Pancreas (tissue), 10 donors: Measurements from ENCODE around the gene ZNF599. TPM values are rescaled to one million over a fixed set of nuclear protein-coding genes. Genes with fewer than 3 reads are reported as not detected.

Experiments used
- ATAC-seq, 4 donors: fragments of 200-7000 bp; cut with Tn5 transposase; one replicate each; pipeline versions ENCODE4 v1.8.0 to v1.9.1; 2020; ENCODE audit warnings: mild to moderate bottlenecking in 4 of 4, moderate library complexity in 4 of 4
- DNase-seq, 6 donors: peaks; one replicate each; pipeline ENCODE4 v3.0.0-alpha.2; 2020
- FAIRE-seq: peaks from 2 replicates; lab custom pipeline; 2012; peaks lifted over from hg19 to GRCh38; lab: Jason Lieb, UNC
- H3K27ac ChIP-seq, 4 donors: fragments of 200-600 bp; sonication (generic); 1 replicate in 3 of 4; 2 replicates in 1 of 4; pipeline versions ENCODE4 v1.5.0 to v1.8.0; 2020
- H3K27me3 ChIP-seq, 4 donors: fragments of 200-600 bp; one replicate each; pipeline ENCODE4 v1.8.0; 2021
- H3K36me3 ChIP-seq, 3 donors: fragments of 200-600 bp; sonication (generic) in 1 of 3; one replicate each; pipeline versions ENCODE4 v1.5.0 to v1.8.0; 2020 to 2021
- H3K4me1 ChIP-seq, 3 donors: fragments of 200-600 bp; one replicate each; pipeline ENCODE4 v1.8.0; 2021
- H3K4me3 ChIP-seq, 4 donors: fragments of 200-600 bp; sonication (generic) in 2 of 4; one replicate each; pipeline versions ENCODE4 v1.5.0 to v1.8.0; 2020 to 2021
- H3K9me3 ChIP-seq, 4 donors: fragments of 200-600 bp; one replicate each; pipeline ENCODE4 v1.8.0; 2021
- WGBS, 2 donors: extraction: QIAGEN DNeasy Blood & Tissue Kit; methylation state at CpG; one replicate each; pipeline ENCODE4 v1.1.7; 2013; 5-methylcytosine and 5-hydroxymethylcytosine counted together
- intact Hi-C, 3 donors: fragments of 100-400 bp; cut with DNase I; formaldehyde crosslinking; loops; one replicate each; pipeline versions ENCODE4 v1.11.1 to v1.14.2; 2022
- polyA plus RNA-seq, 2 donors: library from polyadenylated mRNA; stranded (reverse); fragments of 200-250 nt; gene quantifications; one replicate each; pipeline ENCODE4 v1.2.3, GENCODE V29; 2013
- total RNA-seq, 6 donors: library from RNA; stranded (reverse); fragmentation: NEBNext Ultra II Directional in 4 of 6; extraction: Animal tissue kit (Norgen Biotek cat#: 25700) in 4 of 6; gene quantifications; one replicate each; pipeline versions ENCODE4 v1.2.1 to v1.2.4, GENCODE V29; 2021 to 2023
- TF ChIP-seq, protein P1 (sequence below), 4 donors: fragments of 200-600 bp; sonication (generic) in 3 of 4; IDR thresholded peaks; one replicate each; pipeline versions ENCODE4 v1.5.0 to v1.8.0; 2021; ENCODE audit warnings: antibody characterized with exemption in 4 of 4
- donor health status: healthy with polysubstance abuse.
- donor health status: DM: no; HTN: no; CAD: no; lungs with moderate emphysema.
- donor health status: DM: no; HTN: no; CAD: no.
- donor health status: control.
- donor health status: control.
- donor health status: Bipolar disorder and iron deficiency.
- donor health status: DM: yes; HTN: yes; CAD: no.
- donor health status: DM: no; HTN: no; CAD: no.
- donor health status: DM: no; HTN: no; CAD: no.
- donor health status: DM: yes; HTN: yes; CAD: no.

The ZNF599 gene
- total and polyA plus RNA-seq, 8 donors = 2.2 to 6.8 (median 3.2) TPM

DNA sequence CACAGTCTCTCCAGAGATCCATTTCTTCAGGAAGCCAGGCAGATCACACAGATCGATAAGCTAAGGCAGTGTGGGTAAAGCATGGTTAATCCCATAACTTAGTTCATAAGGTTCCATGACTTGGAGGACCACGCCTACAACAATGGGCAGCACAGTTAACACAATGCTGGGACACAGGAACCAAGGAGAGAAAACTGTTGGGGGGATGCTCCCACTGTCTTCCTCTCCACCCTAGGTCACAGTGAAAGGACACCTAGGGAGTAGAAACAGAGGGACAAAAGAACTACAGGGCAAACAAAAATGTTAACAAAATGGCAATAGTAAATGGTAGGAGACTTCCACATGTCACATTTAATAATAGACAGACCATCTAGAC is 59.8 kb downstream of the ZNF599 start:
- peak in 1 of 4 donors; percentile 24 for ATAC-seq
- no peak for DNase-seq
- intact Hi-C loops = loop anchor here (5.0 to 10.0 kb wide), 5 partner anchors 68 to 218 kb away; no protein-coding TSS in a partner anchor
- H3K36me3 ChIP-seq = no peaks in the 10 kb centered on the region
- H3K27me3 ChIP-seq = no peaks in the 10 kb centered on the region
- no peak for FAIRE-seq
- no peaks in the 10 kb centered on the region for H3K4me1 ChIP-seq
- TF ChIP-seq, protein P1, sequence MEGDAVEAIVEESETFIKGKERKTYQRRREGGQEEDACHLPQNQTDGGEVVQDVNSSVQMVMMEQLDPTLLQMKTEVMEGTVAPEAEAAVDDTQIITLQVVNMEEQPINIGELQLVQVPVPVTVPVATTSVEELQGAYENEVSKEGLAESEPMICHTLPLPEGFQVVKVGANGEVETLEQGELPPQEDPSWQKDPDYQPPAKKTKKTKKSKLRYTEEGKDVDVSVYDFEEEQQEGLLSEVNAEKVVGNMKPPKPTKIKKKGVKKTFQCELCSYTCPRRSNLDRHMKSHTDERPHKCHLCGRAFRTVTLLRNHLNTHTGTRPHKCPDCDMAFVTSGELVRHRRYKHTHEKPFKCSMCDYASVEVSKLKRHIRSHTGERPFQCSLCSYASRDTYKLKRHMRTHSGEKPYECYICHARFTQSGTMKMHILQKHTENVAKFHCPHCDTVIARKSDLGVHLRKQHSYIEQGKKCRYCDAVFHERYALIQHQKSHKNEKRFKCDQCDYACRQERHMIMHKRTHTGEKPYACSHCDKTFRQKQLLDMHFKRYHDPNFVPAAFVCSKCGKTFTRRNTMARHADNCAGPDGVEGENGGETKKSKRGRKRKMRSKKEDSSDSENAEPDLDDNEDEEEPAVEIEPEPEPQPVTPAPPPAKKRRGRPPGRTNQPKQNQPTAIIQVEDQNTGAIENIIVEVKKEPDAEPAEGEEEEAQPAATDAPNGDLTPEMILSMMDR (IDR thresholded peaks at IDR 0.05) = no peak
- WGBS, 2 donors = 71 to 80% methylated on average over 2 of the region's 2 CpGs
- H3K4me3 ChIP-seq = no peak overlapping the region
- H3K9me3 ChIP-seq = no peaks in the 10 kb centered on the region
- no peak overlapping the region for H3K27ac ChIP-seq

DNA sequence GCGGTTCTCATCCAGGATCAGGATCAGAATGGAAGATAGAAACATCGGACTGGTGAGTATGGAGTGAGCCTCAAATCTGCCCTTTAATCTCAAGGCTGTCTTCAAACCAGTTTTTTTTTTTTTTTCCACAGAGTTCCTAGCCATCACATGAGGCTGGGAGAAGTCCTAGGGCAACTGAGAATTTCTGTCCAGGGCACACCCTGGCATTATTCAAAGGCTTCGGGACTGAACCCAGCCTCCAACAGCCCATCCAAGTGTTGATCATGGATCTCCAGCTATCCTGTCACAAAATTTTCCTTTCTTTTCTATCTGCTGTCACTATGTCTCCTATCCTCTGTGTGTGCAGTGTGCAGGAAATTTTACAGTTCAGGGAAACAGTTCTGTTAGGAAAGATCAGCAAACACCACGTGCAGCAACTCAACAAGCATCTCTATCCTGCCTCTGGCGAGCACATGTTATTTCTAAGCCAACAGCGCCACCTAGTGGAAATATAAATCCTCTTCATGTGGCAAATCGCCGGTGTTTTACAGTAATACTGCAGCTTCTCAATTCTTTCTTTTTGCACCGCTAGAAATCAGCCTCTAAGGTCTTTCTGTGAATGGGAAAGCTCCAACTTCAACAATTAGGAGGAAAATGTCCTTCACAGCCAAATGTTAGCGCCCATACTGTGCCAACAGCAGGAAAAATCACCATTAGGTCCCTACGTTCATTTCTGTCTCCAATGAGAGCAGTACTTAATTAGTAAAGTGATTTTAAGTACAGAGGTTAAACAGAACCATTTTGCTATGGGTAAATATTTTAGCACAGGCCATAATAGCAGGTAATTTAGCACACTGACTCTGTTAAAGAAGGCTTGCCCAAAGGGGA is 60.4 kb downstream of the ZNF599 start:
- FAIRE-seq (peak; percentile 69), DNase-seq (peak in 3 of 6 donors; percentile 48 to 72 (median 50))
- 34 to 35% methylated on average over 11 of the region's 11 CpGs for WGBS, 2 donors

DNA sequence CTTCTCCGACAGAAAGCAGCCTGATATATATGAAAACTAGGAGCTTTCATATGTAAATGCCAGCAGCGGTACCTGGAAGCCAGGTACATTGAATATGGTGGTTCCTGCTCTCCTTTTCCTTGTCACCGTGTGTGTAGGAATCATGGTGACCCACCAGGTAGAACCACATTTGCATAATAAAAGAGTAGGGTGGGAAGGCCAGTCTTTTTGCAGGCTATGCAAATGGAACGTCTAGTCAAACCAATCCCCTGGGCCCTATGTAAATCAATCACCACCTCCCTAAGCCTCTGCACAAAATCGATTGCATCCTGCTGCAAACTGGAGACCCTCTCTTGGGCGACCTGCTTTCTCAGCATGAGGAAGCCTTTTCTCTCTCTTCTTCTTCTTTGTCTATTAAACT is 61.1 kb downstream of the ZNF599 start:
- Histone ChIP-seq H3K36me3 (no peaks in the 10 kb centered on the region), H3K4me1 (peaks cover 0 to 3% (median 0%) of the 10 kb centered on the region in 3 donors), H3K27ac (no peak overlapping the region), H3K4me3 (no peak overlapping the region), H3K9me3 (no peaks in the 10 kb centered on the region), H3K27me3 (no peaks in the 10 kb centered on the region)
- TF ChIP-seq, protein P1 (IDR thresholded peaks at IDR 0.05) = no peak
- DNase-seq (no peak), ATAC-seq (no peak), FAIRE-seq (no peak)
- 69 to 71% methylated on average over 6 of the region's 6 CpGs for WGBS, 2 donors
- intact Hi-C loops = loop anchor here (5.0 to 10.0 kb wide), 5 partner anchors 67 to 217 kb away; no protein-coding TSS in a partner anchor

More for the DNA sequence above, 60.4 kb downstream of the ZNF599 start:
- Histone ChIP-seq H3K4me1 (peaks cover 0 to 3% (median 0%) of the 10 kb centered on the region in 3 donors), H3K27me3 (no peaks in the 10 kb centered on the region), H3K9me3 (no peaks in the 10 kb centered on the region), H3K27ac (no peak overlapping the region), H3K4me3 (no peak overlapping the region), H3K36me3 (no peaks in the 10 kb centered on the region)
- ATAC-seq = peak; percentile 77 to 91 (median 90)
- TF ChIP-seq, protein P1 (IDR thresholded peaks at IDR 0.05) = peak; percentile 61 to 86 (median 77)
- intact Hi-C loops = loop anchor here (5.0 to 10.0 kb wide), 5 partner anchors 68 to 218 kb away; no protein-coding TSS in a partner anchor

Other genes starting within 250 kb of the ZNF599 start
- gene SCGB2B2, start 96.1 kb downstream of the ZNF599 start, total RNA-seq = 1 to 10 TPM in 2 of 6 donors, under 1 TPM in 4; 0.46 to 2.1 (median 0.92) TPM
- under 1 TPM; 0.42 to 0.75 TPM for gene SCGB2B2, start 96.1 kb downstream of the ZNF599 start, polyA plus RNA-seq
- 10 to 100 TPM; 12.2 to 21.6 (median 13.7) TPM for gene ZNF302, start 95.5 kb downstream of the ZNF599 start, total RNA-seq
- 10 to 100 TPM; 19.1 to 26.6 TPM for gene ZNF302, start 95.5 kb downstream of the ZNF599 start, polyA plus RNA-seq
- 10 to 100 TPM in 1 of 6 donors, 1 to 10 TPM in 5; 5.7 to 10.1 (median 7.5) TPM for gene ZNF181, start 39.0 kb downstream of the ZNF599 start, total RNA-seq
- 10 to 100 TPM in 1 of 2 donors, 1 to 10 TPM in 1; 5.3 to 12.1 TPM for gene ZNF181, start 39.0 kb downstream of the ZNF599 start, polyA plus RNA-seq
- gene ZNF30, start 153.7 kb upstream of the ZNF599 start, total RNA-seq = 1 to 10 TPM; 1.1 to 3.1 (median 2.2) TPM
- 1 to 10 TPM; 2.8 to 3.1 TPM for gene ZNF30, start 153.7 kb upstream of the ZNF599 start, polyA plus RNA-seq
- 1 to 10 TPM; 1.5 to 6.4 (median 2.6) TPM for gene ZNF792, start 191.0 kb upstream of the ZNF599 start, total RNA-seq
- gene ZNF792, start 191.0 kb upstream of the ZNF599 start, polyA plus RNA-seq = 1 to 10 TPM; 1.0 to 1.6 TPM
- gene GRAMD1A, start 227.1 kb upstream of the ZNF599 start, total RNA-seq = 10 to 100 TPM; 47.3 to 97.2 (median 87.4) TPM
- 100 to 1,000 TPM in 1 of 2 donors, 10 to 100 TPM in 1; 49.7 to 137 TPM for gene GRAMD1A, start 227.1 kb upstream of the ZNF599 start, polyA plus RNA-seq